HG03575 (cell line): ENCODE measurements around the gene ZBTB9.

Experiments used
- ATAC-seq: cut with Tn5 transposase; IDR thresholded peaks from one replicate; pipeline ENCODE4 v1.9.1; 2021; ENCODE audit not compliant: unreplicated experiment, insufficient number of reproducible peaks, low FRiP score; ENCODE audit errors: extremely low read depth

Gene ZBTB9

GRCh38 chr6:33430991-33431879 is 23.1 kb upstream of the ZBTB9 start:
- ATAC-seq = no peak

- no peak for ATAC-seq
Observed at GRCh38 chr6:33431880-33432541, 22.4 kb upstream of the ZBTB9 start.

DNA sequence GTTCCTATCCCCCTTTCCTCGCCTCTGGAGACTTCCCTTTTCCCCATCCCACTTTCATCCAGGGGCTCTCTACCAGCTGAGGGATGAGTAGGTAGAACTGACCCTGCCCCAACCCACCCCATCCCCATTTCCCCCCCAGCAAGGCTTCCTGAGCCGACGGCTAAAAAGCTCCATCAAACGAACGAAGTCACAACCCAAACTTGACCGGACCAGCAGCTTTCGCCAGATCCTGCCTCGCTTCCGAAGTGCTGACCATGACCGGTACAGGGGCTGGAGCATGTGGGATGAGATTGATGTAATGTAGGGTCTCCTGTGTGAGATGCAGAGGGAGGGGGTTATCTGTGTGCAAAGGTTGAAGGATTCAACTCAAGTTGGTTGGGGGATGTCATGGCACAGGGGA is 21.8 kb upstream of the ZBTB9 start:
- no peak for ATAC-seq

DNA sequence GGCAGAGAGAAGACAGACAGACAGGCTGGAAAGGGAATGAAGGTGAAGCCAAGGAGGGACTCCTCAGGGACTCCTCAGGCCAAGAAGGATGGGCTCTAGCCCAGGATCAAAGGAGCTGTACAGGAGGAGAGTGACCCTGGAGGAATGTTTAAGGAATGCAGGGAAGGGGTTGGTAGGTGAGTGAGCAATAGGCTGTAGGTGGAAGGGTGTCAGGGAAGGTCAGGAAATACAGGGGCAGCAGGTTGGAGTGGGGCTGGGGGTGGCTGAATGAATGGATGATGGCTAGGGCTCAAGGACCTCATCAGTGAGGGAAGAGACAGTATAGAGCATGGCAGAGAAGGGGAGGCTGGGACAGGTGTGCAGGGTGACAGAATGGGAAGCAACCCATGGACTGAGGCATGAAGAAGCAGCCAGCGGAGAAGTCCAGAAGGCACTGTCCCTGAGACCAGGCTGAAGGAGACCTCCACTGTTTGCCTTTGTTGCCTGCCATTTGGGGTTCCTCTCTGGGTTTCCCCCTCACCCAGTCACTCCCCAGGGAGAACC is 21.3 kb upstream of the ZBTB9 start:
- ATAC-seq = no peak

- ATAC-seq = no peak
Observed at GRCh38 chr6:33433544-33434191, 20.7 kb upstream of the ZBTB9 start.

DNA sequence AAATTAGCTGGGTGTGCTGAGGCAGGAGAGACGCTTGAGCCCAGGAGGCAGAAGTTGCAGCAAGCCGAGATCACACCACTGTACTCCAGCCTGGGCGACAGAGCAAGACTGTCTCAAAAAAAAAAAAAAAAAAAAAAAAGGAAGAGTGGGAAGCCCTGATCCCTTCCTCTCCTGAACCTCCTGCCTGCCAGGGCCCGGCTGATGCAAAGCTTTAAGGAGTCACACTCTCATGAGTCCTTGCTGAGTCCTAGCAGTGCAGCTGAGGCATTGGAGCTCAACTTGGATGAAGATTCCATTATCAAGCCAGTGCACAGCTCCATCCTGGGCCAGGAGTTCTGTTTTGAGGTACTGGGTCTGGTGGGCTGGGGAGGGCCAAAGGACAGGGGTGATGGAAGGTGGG is 19.4 kb upstream of the ZBTB9 start:
- no peak for ATAC-seq

GRCh38 chr6:33437666-33438065 is 16.7 kb upstream of the ZBTB9 start:
- no peak for ATAC-seq

DNA sequence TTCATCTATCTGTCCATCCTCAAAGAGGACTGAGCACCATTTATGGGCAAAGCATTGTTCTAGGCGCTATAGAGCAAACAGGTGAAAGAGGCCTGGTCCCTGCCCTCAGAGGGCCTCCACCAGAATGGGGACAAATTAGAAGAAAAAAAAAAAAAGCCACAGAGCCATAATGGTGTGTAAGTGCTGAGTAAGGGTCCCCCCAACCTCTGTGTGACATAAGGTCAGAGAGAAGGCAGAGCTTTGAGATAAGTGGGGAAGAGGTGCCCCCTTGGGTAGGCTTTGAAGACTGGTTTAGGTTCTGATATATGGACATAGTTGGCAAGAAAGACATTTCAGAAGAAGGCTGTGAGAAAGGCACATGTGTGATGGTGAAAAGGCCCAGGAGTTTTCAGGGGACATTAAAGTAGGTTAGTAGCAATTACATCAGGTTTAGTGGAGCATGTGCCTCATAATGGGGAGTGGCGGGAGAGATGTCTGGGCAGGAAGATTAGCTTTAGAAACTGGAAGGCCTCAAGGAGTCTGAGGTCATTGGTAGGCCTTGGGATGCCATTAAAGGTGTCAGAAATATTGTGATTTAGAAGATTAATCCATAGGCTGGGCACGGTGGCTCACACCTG is 15.3 kb upstream of the ZBTB9 start:
- no peak for ATAC-seq

DNA sequence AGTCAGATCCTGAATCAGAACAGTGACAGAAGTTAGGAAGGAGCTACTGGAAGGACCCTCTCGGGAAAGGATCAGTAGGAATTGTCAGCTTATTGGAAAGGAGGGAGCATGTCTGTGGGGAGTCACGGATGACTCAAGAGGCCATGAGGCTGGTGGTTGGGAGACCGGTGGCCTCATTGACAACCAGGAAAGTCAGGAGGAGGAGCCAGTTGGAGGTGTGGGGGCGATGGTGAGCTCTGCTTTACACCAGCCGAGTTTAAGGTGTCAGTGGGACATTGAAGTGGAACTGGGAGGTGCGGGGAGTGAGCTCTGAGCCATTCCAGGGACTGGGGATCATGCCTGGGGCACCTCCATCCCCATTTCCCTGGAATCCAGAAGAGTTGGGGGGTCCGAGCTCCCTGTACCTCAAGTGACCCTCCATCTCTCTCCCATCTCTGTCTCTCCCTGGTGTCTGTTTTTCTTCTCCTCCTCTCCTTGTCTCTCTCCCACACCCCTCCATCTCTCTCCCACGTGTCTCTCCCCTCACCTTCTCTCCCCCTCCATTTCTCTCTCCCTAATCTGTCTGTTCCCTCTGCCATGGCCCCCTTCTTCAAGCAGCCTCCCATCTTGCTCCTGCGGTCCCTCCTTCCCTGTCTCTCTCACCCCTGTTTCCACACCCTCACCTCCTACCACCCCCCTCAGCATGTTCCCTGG is 14.3 kb upstream of the ZBTB9 start:
- no peak for ATAC-seq

DNA sequence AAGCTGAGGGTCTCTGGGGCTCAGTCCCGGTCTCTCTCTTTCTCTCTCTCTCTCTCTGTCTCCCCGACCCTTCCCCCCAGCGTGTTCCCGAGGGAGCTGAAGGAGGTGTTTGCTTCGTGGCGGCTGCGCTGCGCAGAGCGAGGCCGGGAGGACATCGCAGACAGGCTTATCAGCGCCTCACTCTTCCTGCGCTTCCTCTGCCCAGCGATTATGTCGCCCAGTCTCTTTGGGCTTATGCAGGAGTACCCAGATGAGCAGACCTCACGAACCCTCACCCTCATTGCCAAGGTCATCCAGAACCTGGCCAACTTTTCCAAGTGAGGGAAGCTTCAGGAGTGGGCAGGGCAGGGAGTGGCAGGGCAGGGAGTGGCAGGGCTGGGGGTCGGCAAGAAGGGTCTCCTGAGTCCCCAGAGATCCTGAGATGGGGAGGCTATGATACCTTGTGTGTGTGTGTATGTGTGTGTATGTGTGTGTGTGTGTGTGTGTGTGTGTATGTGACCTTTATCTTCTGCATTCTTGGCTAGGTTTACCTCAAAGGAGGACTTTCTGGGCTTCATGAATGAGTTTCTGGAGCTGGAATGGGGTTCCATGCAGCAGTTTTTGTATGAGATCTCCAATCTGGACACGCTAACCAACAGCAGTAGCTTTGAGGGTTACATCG is 13.6 kb upstream of the ZBTB9 start:
- ATAC-seq = no peak

DNA sequence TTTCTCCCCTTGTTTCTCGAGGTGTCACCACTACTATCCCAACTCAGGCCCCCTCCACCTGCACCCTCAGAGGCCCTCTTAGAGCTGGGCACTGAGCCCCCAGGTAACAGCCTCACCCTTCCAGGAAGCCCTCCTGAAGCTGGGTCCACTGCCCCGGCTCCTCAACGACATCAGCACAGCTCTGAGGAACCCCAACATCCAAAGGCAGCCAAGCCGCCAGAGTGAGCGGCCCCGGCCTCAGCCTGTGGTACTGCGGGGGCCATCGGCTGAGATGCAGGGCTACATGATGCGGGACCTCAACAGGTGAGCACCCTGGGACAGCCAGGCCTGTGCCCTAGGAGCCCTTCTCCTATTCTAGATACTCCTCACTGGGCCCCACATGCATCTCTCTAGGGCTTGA is 12.9 kb upstream of the ZBTB9 start:
- no peak for ATAC-seq

GRCh38 chr6:33442283-33442682 is 12.1 kb upstream of the ZBTB9 start:
- no peak for ATAC-seq

- ATAC-seq = no peak
Observed at GRCh38 chr6:33443025-33443424, 11.4 kb upstream of the ZBTB9 start.

DNA sequence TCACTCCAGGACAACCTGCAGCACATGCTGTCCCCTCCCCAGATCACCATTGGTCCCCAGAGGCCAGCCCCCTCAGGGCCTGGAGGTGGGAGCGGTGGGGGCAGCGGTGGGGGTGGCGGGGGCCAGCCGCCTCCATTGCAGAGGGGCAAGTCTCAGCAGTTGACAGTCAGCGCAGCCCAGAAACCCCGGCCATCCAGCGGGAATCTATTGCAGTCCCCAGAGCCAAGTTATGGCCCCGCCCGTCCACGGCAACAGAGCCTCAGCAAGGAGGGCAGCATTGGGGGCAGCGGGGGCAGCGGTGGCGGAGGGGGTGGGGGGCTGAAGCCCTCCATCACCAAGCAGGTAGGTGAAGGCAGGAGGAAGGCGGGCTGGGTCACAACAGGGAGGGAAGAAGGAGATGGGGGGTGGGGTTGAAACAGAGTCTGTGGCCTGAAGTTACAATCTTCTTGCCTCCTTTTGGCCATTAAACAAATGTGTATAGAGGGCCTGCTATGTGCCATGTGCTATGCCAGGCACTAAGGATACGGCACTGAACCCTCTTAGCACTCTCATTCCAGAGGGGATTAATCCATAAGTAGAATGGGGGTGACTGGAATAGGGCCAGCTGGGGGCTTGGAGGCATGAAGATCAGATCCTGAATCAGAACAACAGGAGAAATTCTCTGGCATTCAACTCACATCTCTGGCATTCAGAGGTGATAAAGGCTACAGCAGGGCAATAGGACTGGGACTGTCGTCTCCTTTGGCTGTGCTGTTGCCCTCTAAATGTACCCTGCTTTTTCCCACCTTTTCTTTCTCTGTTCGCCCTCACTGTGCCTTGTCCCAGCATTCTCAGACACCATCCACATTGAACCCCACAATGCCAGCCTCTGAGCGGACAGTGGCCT is 10.5 kb upstream of the ZBTB9 start:
- no peak for ATAC-seq

DNA sequence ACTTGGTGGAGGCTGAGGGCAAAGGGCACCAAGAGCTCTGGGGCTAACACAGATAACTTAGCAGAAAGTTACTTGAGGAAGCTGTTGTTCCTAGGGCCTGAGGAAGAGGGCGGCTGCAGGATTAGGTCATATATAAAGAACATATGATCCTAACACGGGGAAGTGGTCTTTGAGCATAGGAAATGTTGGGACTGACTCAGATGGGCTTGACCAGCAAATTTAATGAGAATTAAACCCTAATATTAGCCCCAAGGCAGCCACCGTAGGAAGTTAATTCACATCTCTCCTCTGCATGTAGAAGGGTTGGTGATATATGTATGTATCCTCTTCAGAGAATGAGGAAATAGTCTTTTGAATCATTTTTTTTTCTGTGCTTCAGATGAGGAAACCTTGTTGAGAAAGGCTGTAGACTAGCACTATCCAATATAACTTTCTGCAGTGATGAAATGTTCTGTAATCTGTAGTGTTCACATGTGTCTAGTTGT is 9.2 kb upstream of the ZBTB9 start:
- ATAC-seq = no peak

DNA sequence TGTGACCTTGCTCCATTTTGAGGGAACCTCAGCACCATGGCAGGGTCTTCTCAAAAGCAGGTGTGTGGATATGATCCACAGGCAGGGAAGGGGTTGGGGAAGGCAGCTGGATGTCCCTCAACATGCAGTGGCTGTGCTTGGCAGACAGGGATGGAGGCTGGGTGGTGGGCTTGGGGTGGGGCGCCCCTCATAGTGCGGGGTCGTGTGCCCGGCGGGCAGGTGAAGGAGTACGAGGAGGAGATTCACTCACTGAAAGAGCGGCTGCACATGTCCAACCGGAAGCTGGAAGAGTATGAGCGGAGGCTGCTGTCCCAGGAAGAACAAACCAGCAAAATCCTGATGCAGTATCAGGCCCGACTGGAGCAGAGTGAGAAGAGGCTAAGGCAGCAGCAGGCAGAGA is 8.0 kb upstream of the ZBTB9 start:
- ATAC-seq = no peak

- no peak for ATAC-seq
Observed at GRCh38 chr6:33450434-33450833, 3.9 kb upstream of the ZBTB9 start.
